ENCODE measurements around the gene SPAG6. TPM values are rescaled to one million over a fixed set of nuclear protein-coding genes. Genes with fewer than 3 reads are reported as not detected.
"Not testable (repeated sequence)": the region's sequence is repeated elsewhere in the genome, so short reads cannot be mapped to it uniquely, and the experiment has no call there.

Gene SPAG6
- not detected for polyA plus RNA-seq

DNA sequence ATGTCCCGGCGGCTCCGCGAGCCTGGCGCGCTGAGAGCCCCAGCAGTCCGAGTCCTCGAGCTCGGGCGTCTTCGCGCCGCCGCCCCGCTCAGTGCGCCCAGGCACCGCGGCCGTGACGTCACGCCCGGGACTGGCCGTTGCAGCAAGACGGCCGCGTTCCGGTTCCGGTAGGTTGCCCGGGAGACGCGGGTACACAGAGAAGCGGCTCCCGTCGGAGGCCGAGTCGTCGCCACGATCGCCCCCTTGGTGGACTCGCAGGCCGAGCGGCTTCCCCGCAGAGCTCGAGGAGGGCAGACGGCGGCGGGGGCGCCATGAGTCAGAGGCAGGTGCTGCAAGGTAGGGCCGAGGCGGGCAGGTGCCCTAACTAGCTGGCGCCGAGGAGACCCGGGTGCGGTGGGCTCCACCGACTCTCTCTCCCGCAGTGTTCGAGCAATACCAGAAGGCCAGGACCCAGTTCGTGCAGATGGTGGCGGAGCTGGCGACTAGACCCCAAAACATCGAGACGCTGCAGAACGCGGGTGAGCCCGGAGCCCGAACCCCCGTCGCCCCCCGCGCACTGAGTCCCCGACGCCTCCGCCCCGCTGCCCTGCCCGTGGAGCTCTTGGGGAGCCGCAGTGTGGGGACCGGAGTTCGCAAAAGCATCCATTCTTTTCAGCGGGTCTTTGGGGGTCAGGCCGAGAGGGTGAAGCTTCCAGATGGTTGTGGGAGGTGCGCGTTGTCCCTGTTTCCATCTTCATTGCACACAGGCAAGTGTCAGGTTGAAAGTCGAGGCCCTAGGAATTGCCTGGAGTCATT lies at the start of gene SPAG6:
SPAG6 (plus strand) TSS at position 196 of the 795 bp plus-strand sequence; CDS start at position 312, 116 bp downstream.
- Histone ChIP-seq H3K27me3 (ENCODE audit: control insufficient read depth in 1 of 2, insufficient read depth in 2 of 2, low read length in 2 of 2) (peaks cover 0 to 22% of the 10 kb centered on the region in 2 donors), H3K4me1 (ENCODE audit: control insufficient read depth in 2 of 2, insufficient read depth in 2 of 2, low read length in 1 of 2) (peaks cover 3 to 7% of the 10 kb centered on the region in 2 donors), H3K27ac (ENCODE audit: low read depth in 2 of 2, low read length in 1 of 2) (no peak within 1 kb of the TSS), H3K36me3 (ENCODE audit: control insufficient read depth in 2 of 2, insufficient read depth in 2 of 2, low read length in 1 of 2) (no peaks in the 10 kb centered on the region), H3K9me3 (ENCODE audit: control insufficient read depth in 2 of 2, insufficient read depth in 1 of 2, low read depth in 1 of 2, low read length in 1 of 2) (peaks cover 0 to 13% of the 10 kb centered on the region in 2 donors), H3K4me3 (ENCODE audit: low read depth in 1 of 2, low read length in 2 of 2) (peak within 1 kb of the TSS; percentile 12 to 34)
- WGBS, 2 donors: 13% methylated on average over 83 of the region's 83 CpGs

DNA sequence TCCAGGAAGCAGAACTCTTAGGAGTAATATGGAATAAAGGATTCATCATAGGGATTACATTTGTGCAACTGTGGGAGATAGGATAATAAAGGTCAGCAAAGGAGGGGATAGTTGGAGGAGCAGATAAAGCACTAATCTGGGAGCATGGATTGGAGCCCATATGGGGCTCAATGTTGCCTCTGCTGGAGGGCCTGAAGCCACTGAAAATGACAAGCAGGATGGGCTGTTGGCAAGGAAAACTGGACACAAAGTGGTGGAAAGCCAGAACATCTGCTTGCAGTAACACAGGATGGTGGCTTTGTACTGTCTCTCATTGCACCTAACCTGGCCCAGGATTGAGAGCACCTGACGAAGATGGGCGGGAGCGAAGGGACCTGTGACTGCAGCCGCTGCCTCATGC lies 44.1 kb upstream of the SPAG6 start:
- no peaks in the 10 kb centered on the region for H3K27me3 ChIP-seq (ENCODE audit: control insufficient read depth in 1 of 2, insufficient read depth in 2 of 2, low read length in 2 of 2)
- no peak overlapping the region for H3K27ac ChIP-seq (ENCODE audit: low read depth in 2 of 2, low read length in 1 of 2)
- WGBS, 2 donors: 98 to 99% methylated on average over 4 of the region's 4 CpGs
- no peak overlapping the region for H3K4me3 ChIP-seq (ENCODE audit: low read depth in 1 of 2, low read length in 2 of 2)
- H3K9me3 ChIP-seq (ENCODE audit: control insufficient read depth in 2 of 2, insufficient read depth in 1 of 2, low read depth in 1 of 2, low read length in 1 of 2): no peaks in the 10 kb centered on the region
- no peaks in the 10 kb centered on the region for H3K4me1 ChIP-seq (ENCODE audit: control insufficient read depth in 2 of 2, insufficient read depth in 2 of 2, low read length in 1 of 2)
- H3K36me3 ChIP-seq (ENCODE audit: control insufficient read depth in 2 of 2, insufficient read depth in 2 of 2, low read length in 1 of 2): no peaks in the 10 kb centered on the region

- Histone ChIP-seq H3K36me3 (ENCODE audit: control insufficient read depth in 2 of 2, insufficient read depth in 2 of 2, low read length in 1 of 2) (no peaks in the 10 kb centered on the region), H3K9me3 (ENCODE audit: control insufficient read depth in 2 of 2, insufficient read depth in 1 of 2, low read depth in 1 of 2, low read length in 1 of 2) (no peaks in the 10 kb centered on the region), H3K27ac (ENCODE audit: low read depth in 2 of 2, low read length in 1 of 2) (no peak overlapping the region), H3K27me3 (ENCODE audit: control insufficient read depth in 1 of 2, insufficient read depth in 2 of 2, low read length in 2 of 2) (no peaks in the 10 kb centered on the region), H3K4me1 (ENCODE audit: control insufficient read depth in 2 of 2, insufficient read depth in 2 of 2, low read length in 1 of 2) (no peaks in the 10 kb centered on the region), H3K4me3 (ENCODE audit: low read depth in 1 of 2, low read length in 2 of 2) (no peak overlapping the region)
- 92 to 95% methylated on average over 3 of the region's 3 CpGs for WGBS, 2 donors
Observed at GRCh38 chr10:22303461-22303860, 41.8 kb upstream of the SPAG6 start.

- H3K4me1 ChIP-seq (ENCODE audit: control insufficient read depth in 2 of 2, insufficient read depth in 2 of 2, low read length in 1 of 2): no peaks in the 10 kb centered on the region
- no peaks in the 10 kb centered on the region for H3K9me3 ChIP-seq (ENCODE audit: control insufficient read depth in 2 of 2, insufficient read depth in 1 of 2, low read depth in 1 of 2, low read length in 1 of 2)
- no peaks in the 10 kb centered on the region for H3K36me3 ChIP-seq (ENCODE audit: control insufficient read depth in 2 of 2, insufficient read depth in 2 of 2, low read length in 1 of 2)
- H3K27me3 ChIP-seq (ENCODE audit: control insufficient read depth in 1 of 2, insufficient read depth in 2 of 2, low read length in 2 of 2): no peaks in the 10 kb centered on the region
- WGBS, 2 donors: 81 to 82% methylated on average over 2 of the region's 2 CpGs
- no peak overlapping the region for H3K4me3 ChIP-seq (ENCODE audit: low read depth in 1 of 2, low read length in 2 of 2)
- H3K27ac ChIP-seq (ENCODE audit: low read depth in 2 of 2, low read length in 1 of 2): no peak overlapping the region
Observed at GRCh38 chr10:22305721-22306120, 39.6 kb upstream of the SPAG6 start.

DNA sequence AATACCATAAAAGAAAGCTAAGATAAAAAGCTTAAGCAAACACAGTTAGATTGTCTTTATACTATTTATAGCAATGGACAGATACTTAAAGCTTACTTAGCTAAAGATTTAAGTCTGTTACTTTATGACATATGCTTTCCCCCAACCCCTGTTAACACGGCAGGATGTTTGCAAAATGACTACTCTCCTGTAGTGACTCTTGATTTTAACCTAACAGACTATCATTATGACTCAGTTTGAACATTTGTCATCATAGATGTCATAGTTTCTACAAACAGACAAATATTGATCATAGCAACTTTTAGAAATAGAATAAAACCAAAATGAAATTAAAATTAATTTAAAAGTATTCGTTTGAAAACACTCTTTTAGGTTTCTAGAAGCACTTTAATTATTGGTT lies 36.9 kb upstream of the SPAG6 start:
- 69 to 76% methylated on average over 2 of the region's 2 CpGs for WGBS, 2 donors
- Histone ChIP-seq H3K4me3 (ENCODE audit: low read depth in 1 of 2, low read length in 2 of 2) (no peak overlapping the region), H3K36me3 (ENCODE audit: control insufficient read depth in 2 of 2, insufficient read depth in 2 of 2, low read length in 1 of 2) (no peaks in the 10 kb centered on the region), H3K4me1 (ENCODE audit: control insufficient read depth in 2 of 2, insufficient read depth in 2 of 2, low read length in 1 of 2) (no peaks in the 10 kb centered on the region), H3K27ac (ENCODE audit: low read depth in 2 of 2, low read length in 1 of 2) (no peak overlapping the region), H3K9me3 (ENCODE audit: control insufficient read depth in 2 of 2, insufficient read depth in 1 of 2, low read depth in 1 of 2, low read length in 1 of 2) (no peaks in the 10 kb centered on the region), H3K27me3 (ENCODE audit: control insufficient read depth in 1 of 2, insufficient read depth in 2 of 2, low read length in 2 of 2) (no peaks in the 10 kb centered on the region)

DNA sequence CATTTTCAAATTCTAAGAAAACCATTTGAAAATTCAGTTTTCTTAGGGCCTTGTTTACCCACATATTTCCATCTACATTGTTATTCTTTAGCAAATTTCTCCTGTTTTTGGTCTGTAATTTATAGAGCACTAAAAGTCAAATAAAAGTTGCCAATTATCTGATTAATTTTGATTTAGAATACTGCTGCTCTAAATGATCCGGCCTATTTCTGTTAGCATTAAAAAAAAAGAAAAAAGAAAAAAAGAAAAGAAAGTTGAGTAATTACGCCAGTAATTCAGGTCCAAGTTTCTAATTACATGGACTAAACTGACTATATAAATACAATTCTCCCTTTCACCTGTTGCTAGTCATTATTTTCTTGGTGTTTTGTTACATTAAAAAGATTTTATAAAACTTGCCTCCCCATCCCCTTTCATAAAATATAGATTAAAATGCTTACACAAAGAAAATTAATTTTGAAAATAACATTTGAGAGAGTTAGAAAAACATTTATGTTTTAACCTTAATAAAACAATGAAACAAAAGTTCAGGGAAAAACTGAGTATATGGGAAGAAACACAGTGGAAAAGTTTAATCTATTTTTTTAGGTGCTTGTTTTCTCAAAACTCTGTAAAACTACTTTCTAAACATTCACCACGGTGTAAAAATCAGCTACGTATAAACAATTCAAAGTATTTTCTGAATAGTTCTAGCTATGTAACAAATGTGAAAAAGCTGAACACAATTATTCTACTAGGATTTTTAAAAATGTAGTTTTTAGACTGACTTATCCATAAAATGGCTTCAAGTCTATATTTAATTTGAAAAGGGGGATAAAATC lies 35.9 kb upstream of the SPAG6 start:
- no peaks in the 10 kb centered on the region for H3K9me3 ChIP-seq (ENCODE audit: control insufficient read depth in 2 of 2, insufficient read depth in 1 of 2, low read depth in 1 of 2, low read length in 1 of 2)
- 96 to 97% methylated on average over 4 of the region's 4 CpGs for WGBS, 2 donors
- no peak overlapping the region for H3K4me3 ChIP-seq (ENCODE audit: low read depth in 1 of 2, low read length in 2 of 2)
- H3K36me3 ChIP-seq (ENCODE audit: control insufficient read depth in 2 of 2, insufficient read depth in 2 of 2, low read length in 1 of 2): no peaks in the 10 kb centered on the region
- no peak overlapping the region for H3K27ac ChIP-seq (ENCODE audit: low read depth in 2 of 2, low read length in 1 of 2)
- no peaks in the 10 kb centered on the region for H3K27me3 ChIP-seq (ENCODE audit: control insufficient read depth in 1 of 2, insufficient read depth in 2 of 2, low read length in 2 of 2)
- no peaks in the 10 kb centered on the region for H3K4me1 ChIP-seq (ENCODE audit: control insufficient read depth in 2 of 2, insufficient read depth in 2 of 2, low read length in 1 of 2)

- H3K4me3 ChIP-seq (ENCODE audit: low read depth in 1 of 2, low read length in 2 of 2); H3K27ac ChIP-seq (ENCODE audit: low read depth in 2 of 2, low read length in 1 of 2); H3K27me3 ChIP-seq (ENCODE audit: control insufficient read depth in 1 of 2, insufficient read depth in 2 of 2, low read length in 2 of 2); H3K4me1 ChIP-seq (ENCODE audit: control insufficient read depth in 2 of 2, insufficient read depth in 2 of 2, low read length in 1 of 2); H3K36me3 ChIP-seq (ENCODE audit: control insufficient read depth in 2 of 2, insufficient read depth in 2 of 2, low read length in 1 of 2); H3K9me3 ChIP-seq (ENCODE audit: control insufficient read depth in 2 of 2, insufficient read depth in 1 of 2, low read depth in 1 of 2, low read length in 1 of 2): not testable (repeated sequence)
- WGBS, 2 donors: 95% methylated on average over 10 of the region's 10 CpGs
Observed at GRCh38 chr10:22310012-22310411, 35.3 kb upstream of the SPAG6 start.

DNA sequence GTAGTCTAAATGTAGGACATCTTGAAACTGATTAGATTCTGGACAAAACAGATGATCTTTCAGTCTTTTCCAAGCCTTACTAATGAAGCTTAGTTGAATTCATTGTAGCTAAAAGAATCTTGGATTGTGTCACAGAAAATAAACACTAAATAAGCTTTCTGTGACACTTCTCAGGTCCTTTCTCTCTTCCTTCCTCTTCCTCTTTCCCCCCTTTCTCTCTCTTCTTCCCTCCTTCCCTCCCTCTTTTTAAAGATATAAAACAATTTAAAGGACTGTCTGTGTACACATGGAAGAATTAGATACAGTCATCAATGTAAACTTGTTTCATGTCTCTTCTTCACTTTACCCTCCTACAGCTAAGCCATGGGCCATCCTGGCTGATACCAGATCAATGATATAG lies 34.4 kb upstream of the SPAG6 start:
- Histone ChIP-seq H3K27ac (ENCODE audit: low read depth in 2 of 2, low read length in 1 of 2) (no peak overlapping the region), H3K27me3 (ENCODE audit: control insufficient read depth in 1 of 2, insufficient read depth in 2 of 2, low read length in 2 of 2) (no peaks in the 10 kb centered on the region), H3K9me3 (ENCODE audit: control insufficient read depth in 2 of 2, insufficient read depth in 1 of 2, low read depth in 1 of 2, low read length in 1 of 2) (no peaks in the 10 kb centered on the region), H3K4me1 (ENCODE audit: control insufficient read depth in 2 of 2, insufficient read depth in 2 of 2, low read length in 1 of 2) (no peaks in the 10 kb centered on the region), H3K4me3 (ENCODE audit: low read depth in 1 of 2, low read length in 2 of 2) (no peak overlapping the region), H3K36me3 (ENCODE audit: control insufficient read depth in 2 of 2, insufficient read depth in 2 of 2, low read length in 1 of 2) (no peaks in the 10 kb centered on the region)

DNA sequence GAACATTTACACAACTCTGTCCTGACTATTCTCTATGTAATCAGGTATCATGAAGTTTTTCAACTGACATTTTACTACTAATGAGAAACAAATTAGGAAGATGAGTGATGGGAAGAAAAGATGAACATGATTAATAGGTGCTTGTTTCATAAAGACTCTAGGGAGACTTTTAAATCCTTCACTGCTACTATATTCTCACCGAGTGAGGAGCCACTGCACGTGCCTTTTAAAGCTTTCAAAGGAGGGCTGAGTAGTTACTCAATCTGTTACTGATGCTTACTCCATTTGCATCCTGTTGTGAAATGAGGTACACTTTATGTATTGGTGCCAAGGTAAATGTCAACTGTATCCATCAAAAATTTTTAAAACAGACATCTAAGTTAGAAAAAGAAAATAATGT lies 30.4 kb upstream of the SPAG6 start:
- H3K27ac ChIP-seq (ENCODE audit: low read depth in 2 of 2, low read length in 1 of 2): no peak overlapping the region
- H3K36me3 ChIP-seq (ENCODE audit: control insufficient read depth in 2 of 2, insufficient read depth in 2 of 2, low read length in 1 of 2): no peaks in the 10 kb centered on the region
- no peaks in the 10 kb centered on the region for H3K4me1 ChIP-seq (ENCODE audit: control insufficient read depth in 2 of 2, insufficient read depth in 2 of 2, low read length in 1 of 2)
- no peaks in the 10 kb centered on the region for H3K9me3 ChIP-seq (ENCODE audit: control insufficient read depth in 2 of 2, insufficient read depth in 1 of 2, low read depth in 1 of 2, low read length in 1 of 2)
- no peak overlapping the region for H3K4me3 ChIP-seq (ENCODE audit: low read depth in 1 of 2, low read length in 2 of 2)
- WGBS, 2 donors: 64 to 75% methylated on average over 2 of the region's 2 CpGs
- H3K27me3 ChIP-seq (ENCODE audit: control insufficient read depth in 1 of 2, insufficient read depth in 2 of 2, low read length in 2 of 2): no peaks in the 10 kb centered on the region
